K562 (cell line): ENCODE measurements around the gene POLG. TPM values are rescaled to one million over a fixed set of nuclear protein-coding genes. Genes with fewer than 3 reads are reported as not detected.

Experiments
- ATAC-seq: fragments of 200-7000 bp; cut with Tn5 transposase; 3 replicates; pipeline ENCODE4 v1.9.1; 2020; ENCODE audit warnings: moderate library complexity
- BruUV-seq: library from RNA; stranded (reverse); fragments of 400-500 nt; replicated peaks from 2 replicates; lab custom pipeline; 2021; lab: Mats Ljungman, UMichigan
- CTCF ChIA-PET: fragments of 300-600 bp; formaldehyde crosslinking; extraction: SDS; loops from one replicate; lab custom pipeline; 2021; ENCODE audit warnings: low intra/inter-chr PET ratio; lab: Yijun Ruan, JAX
- POLR2A ChIA-PET: fragments of 300-600, 350-650 bp; sonication (Branson Sonifier 250); formaldehyde crosslinking; extraction: SDS; loops from one replicate; lab custom pipeline; 2021; ENCODE audit warnings: antibody characterized with exemption, inconsistent platforms; lab: Yijun Ruan, JAX
- DNase-seq, 4 experiments: peaks; one replicate each; pipeline versions ENCODE4 v3.0.0 to v3.0.0-alpha.2; 2011 to 2018; ENCODE audit warnings: low spot score in 3 of 4, mixed read lengths in 3 of 4; ENCODE audit errors: extremely low read depth in 1 of 4
- FAIRE-seq: peaks from 2 replicates; lab custom pipeline; 2011; peaks lifted over from hg19 to GRCh38; lab: Jason Lieb, UNC
- H2AFZ ChIP-seq: 2 replicates; pipeline ENCODE4 v1.6.0; 2011; ENCODE audit warnings: low read depth, low read length, control low read depth, inconsistent platforms
- H3K27ac ChIP-seq: fragments of 200-600 bp; 3 replicates; pipeline ENCODE4 v1.8.0; 2011; ENCODE audit warnings: low read depth, mild to moderate bottlenecking, control low read depth, inconsistent platforms, low read length, moderate library complexity, mixed read lengths; ENCODE audit errors: extremely low read depth
- H3K27me3 ChIP-seq, 2 experiments: fragments of 300-600 bp in 1 of 2; 2 replicates in 1 of 2; 3 replicates in 1 of 2; pipeline versions ENCODE4 v1.6.0 to v1.8.0; 2011; ENCODE audit warnings: inconsistent platforms in 2 of 2, low read length in 2 of 2, mild to moderate bottlenecking in 1 of 2, mixed read lengths in 1 of 2, moderate library complexity in 1 of 2; ENCODE audit not compliant: control insufficient read depth in 2 of 2, insufficient read depth in 2 of 2
- H3K36me3 ChIP-seq: fragments of 300-600 bp; 3 replicates; pipeline ENCODE4 v1.8.0; 2011; ENCODE audit warnings: mild to moderate bottlenecking, low read length, inconsistent platforms; ENCODE audit not compliant: control insufficient read depth, insufficient read depth
- H3K4me1 ChIP-seq, 2 experiments: fragments of 200-600 bp in 1 of 2; replicated peaks in 1 of 2; 2 replicates in 1 of 2; 3 replicates in 1 of 2; pipeline versions ENCODE4 v1.5.1 to v1.8.0; 2011; ENCODE audit warnings: inconsistent platforms in 2 of 2, low read length in 2 of 2, mild to moderate bottlenecking in 1 of 2, mixed read lengths in 1 of 2, moderate library complexity in 1 of 2; ENCODE audit not compliant: control insufficient read depth in 2 of 2, insufficient read depth in 2 of 2
- H3K4me2 ChIP-seq: 2 replicates; pipeline ENCODE4 v1.6.1; 2011; ENCODE audit warnings: low read length, control low read depth, inconsistent platforms, mixed read lengths; ENCODE audit not compliant: insufficient read depth
- H3K4me3 ChIP-seq: fragments of 200-600 bp; sonication (generic), shearing (Covaris generic); 2 replicates; pipeline ENCODE4 v1.5.1; 2016; ENCODE audit warnings: control low read depth, inconsistent platforms
- H3K79me2 ChIP-seq: fragments of 200-600 bp; 3 replicates; pipeline ENCODE4 v1.8.0; 2011; ENCODE audit warnings: low read length, inconsistent platforms; ENCODE audit not compliant: control insufficient read depth, insufficient read depth
- H3K9ac ChIP-seq, 2 experiments: 2 replicates each; pipeline versions ENCODE4 v1.6.0 to v1.6.1; 2011; ENCODE audit warnings: low read depth in 2 of 2, low read length in 2 of 2, control low read depth in 1 of 2, inconsistent platforms in 1 of 2, mild to moderate bottlenecking in 1 of 2, mixed read lengths in 1 of 2; ENCODE audit not compliant: insufficient read depth in 1 of 2
- H3K9me1 ChIP-seq: one replicate; pipeline ENCODE4 v1.6.0; 2011; ENCODE audit warnings: inconsistent platforms, mild to moderate bottlenecking, low read length, moderate library complexity; ENCODE audit not compliant: control insufficient read depth, insufficient read depth
- H3K9me3 ChIP-seq: replicated peaks from 2 replicates; pipeline ENCODE4 v1.5.1; 2011; ENCODE audit warnings: low read depth, low read length, inconsistent platforms; ENCODE audit not compliant: control insufficient read depth, insufficient read depth
- H4K20me1 ChIP-seq: replicated peaks from 2 replicates; pipeline ENCODE4 v1.6.1; 2011; ENCODE audit warnings: low read length, inconsistent platforms, mixed read lengths; ENCODE audit not compliant: control insufficient read depth, insufficient read depth
- CC2D1A ChIP-seq: fragments of 450-650 bp; IDR thresholded peaks from 2 replicates; pipeline ENCODE4 v1.6.1; 2017; ENCODE audit warnings: mild to moderate bottlenecking
- DPF2 ChIP-seq: fragments of 450-650 bp; IDR thresholded peaks from 2 replicates; pipeline ENCODE4 v1.6.1; 2016
- POLR2A ChIP-seq: fragments of 450-650 bp; conservative IDR thresholded peaks from 2 replicates; pipeline ENCODE4 v1.6.1; 2016
- RBFOX2 ChIP-seq: fragments of 200-400 bp; formaldehyde crosslinking; IDR thresholded peaks from 2 replicates; pipeline ENCODE4 v1.6.1; 2017; ENCODE audit warnings: low read depth, mild to moderate bottlenecking, low read length, moderate library complexity
- SETDB1 ChIP-seq: IDR thresholded peaks from one replicate; pipeline ENCODE4 v1.6.1; 2012; ENCODE audit warnings: low read length, control low read depth, inconsistent platforms
- SUPT5H ChIP-seq: fragments of 450-650 bp; IDR thresholded peaks from 2 replicates; pipeline ENCODE4 v1.6.1; 2016
- ZNF12 ChIP-seq: sonication (generic); formaldehyde crosslinking; IDR thresholded peaks from 2 replicates; pipeline ENCODE4 v1.4.0; 2020; ENCODE audit warnings: mild to moderate bottlenecking, missing genetic modification reagents
- ZNF354B ChIP-seq: fragments of 250-450 bp; sonication (Bioruptor Pico); IDR thresholded peaks from 2 replicates; pipeline ENCODE4 v1.4.0; 2020
- WGBS: fragments of 100-300 bp; shearing (Covaris generic); methylation state at CpG from one replicate; pipeline ENCODE4 v1.1.6; 2016; ENCODE audit warnings: low coverage, mixed read lengths; ENCODE audit not compliant: insufficient coverage; ENCODE audit errors: missing lambda C conversion rate; 5-methylcytosine and 5-hydroxymethylcytosine counted together
- in situ Hi-C: fragments of 300-500 bp; cut with MboI; formaldehyde crosslinking; loops from 4 replicates; pipeline ENCODE4 v1.15.0; 2018; ENCODE audit warnings: inconsistent platforms, mixed read lengths
- intact Hi-C: fragments of 100-400 bp; cut with micrococcal nuclease; formaldehyde crosslinking; loops from 2 replicates; pipeline ENCODE4 v1.14.2; 2022
- polyA plus RNA-seq, 8 experiments: library from polyadenylated mRNA; depleted of rRNA in 4 of 8; stranded (reverse) in 5 of 8; unstranded in 3 of 8; fragments of >200 nt; fragmentation: Nextera tagmentation in 2 of 8; fragmentation: Illumina TruSeq in 1 of 8; extraction: Ambion mirVana in 2 of 8; extraction: Trizol in 1 of 8; gene quantifications; 2 replicates each; pipeline versions ENCODE4 v1.2.1 to v1.2.3, GENCODE V29; 2011 to 2014; ENCODE audit warnings: inconsistent platforms in 1 of 8, missing spikeins in 1 of 8
- total RNA-seq, 7 experiments: library from RNA; depleted of rRNA in 6 of 7; stranded (reverse); fragments of >200 nt in 6 of 7; fragmentation: Illumina TruSeq in 2 of 7; extraction: Trizol in 2 of 7; gene quantifications; 2 replicates each; pipeline versions ENCODE4 v1.2.1 to v1.2.3, GENCODE V29; 2011 to 2021; ENCODE audit warnings: low replicate concordance in 1 of 7

The POLG gene
- total and polyA plus RNA-seq, 9 of the 15 experiments (the other 6 are each of a cell fraction or from before 2014, with no cell fraction given), result 15.2 to 83.8 (median 38.6) TPM

GRCh38 chr15:89317186-89317720 lies 17.4 kb downstream of the POLG start:
- FAIRE-seq, result no peak
- H3K9me3 ChIP-seq, result no peaks in the 10 kb centered on the region
- peaks cover 6% of the 10 kb centered on the region; the same call in 1 of the 2 replicates for H4K20me1 ChIP-seq
- H3K9ac ChIP-seq, result no peak overlapping the region
- no peaks in the 10 kb centered on the region for H3K9me1 ChIP-seq
- H3K4me1 ChIP-seq, result no peaks in the 10 kb centered on the region
- H3K36me3 ChIP-seq, result peaks cover 98% of the 10 kb centered on the region
- no peak overlapping the region for H3K4me2 ChIP-seq
- H2AFZ ChIP-seq, result no peak overlapping the region
- no peaks in the 10 kb centered on the region for H3K79me2 ChIP-seq
- H3K27ac ChIP-seq, result no peak overlapping the region
- in situ Hi-C loops (no loop called here), intact Hi-C loops (no loop called here)
- TF ChIP-seq CC2D1A, result no peak
- no peak for TF ChIP-seq ZNF12 (CRISPR knock-in tag)
- TF ChIP-seq SUPT5H, result peak; percentile 14; the same call in 1 of the 2 replicates
- no peak for ATAC-seq
- DNase-seq, result no peak
- BruUV-seq, result TSS peak; percentile 18
- no peaks in the 10 kb centered on the region for H3K27me3 ChIP-seq
- ChIA-PET CTCF (no interaction called here), POLR2A (interaction anchor here (1.0 to 2.6 kb wide), 7 partner anchors 9 to 25 kb away, joined by 3 to 7 read pairs (median 4); no protein-coding TSS in a partner anchor)
- WGBS, result 91% methylated on average over 4 of the region's 4 CpGs
- no peak overlapping the region for H3K4me3 ChIP-seq

DNA sequence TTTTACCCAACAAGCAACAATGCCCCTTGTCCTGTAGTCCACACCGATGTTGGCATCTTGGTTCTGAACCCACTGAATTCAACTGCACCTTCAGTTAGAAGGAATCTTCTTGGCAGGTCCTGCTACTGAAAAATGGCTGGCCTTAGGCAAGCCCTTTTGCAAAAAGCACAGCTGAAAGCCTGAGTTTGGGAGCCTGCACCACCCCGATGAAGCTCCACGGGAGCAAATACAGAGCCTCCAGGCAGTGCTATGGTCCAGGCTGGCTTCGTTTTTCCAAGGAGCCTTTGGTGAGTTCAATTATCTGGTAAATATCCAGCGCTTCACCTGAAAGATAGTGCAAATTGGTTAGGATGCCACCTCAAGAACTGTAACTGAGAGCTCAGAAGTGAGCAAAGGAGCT lies 18.1 kb downstream of the POLG start:
- Histone ChIP-seq H3K9ac (no peak overlapping the region), H4K20me1 (peaks cover 6% of the 10 kb centered on the region; the same call in 1 of the 2 replicates), H3K9me3 (no peaks in the 10 kb centered on the region), H3K27ac (no peak overlapping the region), H3K9me1 (no peaks in the 10 kb centered on the region), H3K36me3 (peaks cover 98% of the 10 kb centered on the region), H2AFZ (no peak overlapping the region), H3K4me1 (no peaks in the 10 kb centered on the region), H3K79me2 (no peaks in the 10 kb centered on the region), H3K4me2 (no peak overlapping the region), H3K27me3 (no peaks in the 10 kb centered on the region), H3K4me3 (no peak overlapping the region)
- WGBS, result 85% methylated on average over 5 of the region's 5 CpGs
- POLR2A ChIA-PET, result interaction anchor here (1.2 to 2.1 kb wide), 5 partner anchors 11 to 24 kb away, joined by 3 to 7 read pairs (median 4); no protein-coding TSS in a partner anchor
- DNase-seq, result no peak
- CTCF ChIA-PET, result no interaction called here
- intact Hi-C loops, result no loop called here
- in situ Hi-C loops, result no loop called here
- FAIRE-seq, result no peak
- BruUV-seq, result TSS peak; percentile 50
- TF ChIP-seq SETDB1 (no peak), RBFOX2 (no peak), ZNF354B (CRISPR knock-in tag) (no peak), DPF2 (no peak), POLR2A (peak; percentile 12; the same call in 1 of the 2 replicates)
- no peak for ATAC-seq
